Muscle layer of colon (tissue), 2 donors: Measurements from ENCODE around the gene ZCWPW1.

ENCODE experiments used
- H3K27ac ChIP-seq: one replicate; pipeline ENCODE4 v1.7.0; 2013; ENCODE audit warnings: low read depth, mild to moderate bottlenecking, low read length, moderate library complexity
- H3K27me3 ChIP-seq, 2 donors: one replicate each; pipeline ENCODE4 v1.7.0; 2013; ENCODE audit warnings: low read length in 2 of 2, mild to moderate bottlenecking in 2 of 2; ENCODE audit not compliant: insufficient read depth in 2 of 2, control insufficient read depth in 1 of 2
- H3K36me3 ChIP-seq: one replicate; pipeline ENCODE4 v1.7.0; 2013; ENCODE audit warnings: mild to moderate bottlenecking, low read length; ENCODE audit not compliant: insufficient read depth
- H3K4me1 ChIP-seq: one replicate; pipeline ENCODE4 v1.7.0; 2013; ENCODE audit warnings: mild to moderate bottlenecking, low read length; ENCODE audit not compliant: insufficient read depth
- H3K4me3 ChIP-seq, 2 donors: one replicate each; pipeline ENCODE4 v1.7.0; 2013; ENCODE audit warnings: low read length in 2 of 2, low read depth in 1 of 2, mild to moderate bottlenecking in 1 of 2, moderate library complexity in 1 of 2
- H3K9ac ChIP-seq: one replicate; pipeline ENCODE4 v1.7.0; 2013; ENCODE audit warnings: low read length
- H3K9me3 ChIP-seq: one replicate; pipeline ENCODE4 v1.7.0; 2013; ENCODE audit warnings: mild to moderate bottlenecking, low read length
- donor health status: abdominal sarcoma.
- donor health status: Adenocarcinoma of cecum.

ZCWPW1 gene

GRCh38 chr7:100428967-100429636 lies 599 bp upstream of the ZCWPW1 start:
- Histone ChIP-seq H3K9me3 (no peaks in the 10 kb centered on the region), H3K4me3 (peak overlapping the region; percentile 60 to 79), H3K4me1 (peaks cover 30% of the 10 kb centered on the region), H3K27ac (peak overlapping the region; percentile 86), H3K27me3 (no peaks in the 10 kb centered on the region), H3K36me3 (peaks cover 27% of the 10 kb centered on the region), H3K9ac (peak overlapping the region; percentile 86)

DNA sequence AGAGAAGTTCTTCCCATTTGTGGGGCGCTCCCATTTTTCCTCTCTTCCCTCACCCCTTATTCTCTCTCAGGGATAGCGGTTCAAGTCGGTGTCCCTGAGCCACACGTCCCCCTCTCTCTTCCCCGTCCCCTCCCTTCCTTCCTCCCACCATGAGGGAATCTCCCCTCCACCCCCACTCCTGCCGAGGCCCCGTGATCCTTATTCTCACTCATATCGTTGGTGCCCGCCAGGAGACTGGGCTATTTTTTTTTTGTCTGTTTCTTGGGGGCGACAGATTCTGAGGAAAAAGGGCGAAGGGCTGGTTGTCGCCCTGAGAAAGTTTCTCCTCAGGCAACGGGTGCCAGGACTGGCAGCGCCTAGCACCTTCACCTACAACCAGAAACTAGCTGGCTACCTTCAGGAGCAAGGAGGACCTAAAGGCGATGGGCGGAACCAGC lies 723 bp downstream of the ZCWPW1 start:
- no peaks in the 10 kb centered on the region for H3K27me3 ChIP-seq
- H3K4me3 ChIP-seq: peak overlapping the region; percentile 7 to 79

DNA sequence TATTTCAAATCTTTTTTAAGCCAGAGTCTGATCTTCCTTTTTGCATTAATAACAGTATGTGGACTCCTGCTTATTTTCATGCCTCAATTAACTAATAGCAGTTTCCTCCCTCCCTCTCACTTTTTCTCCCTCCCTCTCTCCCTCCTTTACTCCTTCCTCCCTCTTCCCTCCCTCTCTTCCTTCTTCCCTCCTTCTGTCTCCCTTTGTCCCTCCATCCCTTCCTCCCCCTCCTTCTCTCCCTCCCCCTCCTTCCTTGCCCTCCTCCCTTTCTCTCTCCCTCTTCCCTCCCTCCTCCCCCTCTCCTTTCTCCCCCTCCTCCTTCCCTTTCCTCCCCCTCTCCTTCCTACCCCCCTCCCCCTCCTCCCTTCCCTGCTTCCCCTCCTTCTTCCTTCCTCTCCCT lies 2.0 kb downstream of the ZCWPW1 start:
- Histone ChIP-seq H3K4me3 (no peak overlapping the region), H3K27me3 (no peaks in the 10 kb centered on the region), H3K4me1 (peaks cover 18% of the 10 kb centered on the region), H3K27ac (no peak overlapping the region), H3K9me3 (no peaks in the 10 kb centered on the region), H3K9ac (no peak overlapping the region), H3K36me3 (peaks cover 1% of the 10 kb centered on the region)

More for the DNA sequence above, 723 bp downstream of the ZCWPW1 start:
- Histone ChIP-seq H3K27ac (no peak overlapping the region), H3K4me1 (peaks cover 30% of the 10 kb centered on the region), H3K9me3 (no peaks in the 10 kb centered on the region), H3K36me3 (peaks cover 13% of the 10 kb centered on the region), H3K9ac (no peak overlapping the region)

DNA sequence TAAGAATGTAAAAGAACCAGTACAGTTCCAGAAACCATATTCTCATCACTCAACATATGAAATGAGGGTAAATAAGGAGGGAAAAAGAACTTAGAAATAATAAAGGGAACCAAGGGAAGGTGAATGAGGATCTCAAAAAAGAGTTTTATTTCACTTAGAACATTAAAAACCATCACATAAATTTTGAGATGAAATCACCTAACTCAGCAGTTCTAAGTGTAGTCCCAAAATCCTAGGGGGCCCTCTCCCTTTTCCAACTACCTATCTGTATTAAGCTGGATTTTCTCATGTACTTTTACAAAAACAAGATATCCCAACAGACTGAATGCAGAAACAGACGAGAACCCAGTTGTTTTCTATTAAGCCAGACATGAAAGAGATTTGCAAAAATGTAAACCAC lies 3.2 kb downstream of the ZCWPW1 start:
- Histone ChIP-seq H3K27ac (no peak overlapping the region), H3K9me3 (no peaks in the 10 kb centered on the region), H3K4me3 (no peak overlapping the region), H3K9ac (no peak overlapping the region), H3K4me1 (peaks cover 6% of the 10 kb centered on the region), H3K27me3 (no peaks in the 10 kb centered on the region), H3K36me3 (no peaks in the 10 kb centered on the region)

GRCh38 chr7:100423315-100423714 lies 5.2 kb downstream of the ZCWPW1 start:
- Histone ChIP-seq H3K36me3 (no peaks in the 10 kb centered on the region), H3K4me3 (no peak overlapping the region), H3K4me1 (peaks cover 6% of the 10 kb centered on the region)

GRCh38 chr7:100419660-100420226 lies 8.8 kb downstream of the ZCWPW1 start:
- no peak overlapping the region for H3K27ac ChIP-seq
- no peak overlapping the region for H3K9ac ChIP-seq
- H3K36me3 ChIP-seq: no peaks in the 10 kb centered on the region

More at GRCh38 chr7:100423315-100423714, 5.2 kb downstream of the ZCWPW1 start:
- Histone ChIP-seq H3K9me3 (no peaks in the 10 kb centered on the region), H3K9ac (no peak overlapping the region), H3K27ac (no peak overlapping the region), H3K27me3 (no peaks in the 10 kb centered on the region)

GRCh38 chr7:100418930-100419659 lies 9.4 kb downstream of the ZCWPW1 start:
- Histone ChIP-seq H3K36me3 (no peaks in the 10 kb centered on the region), H3K4me3 (no peak overlapping the region), H3K4me1 (no peaks in the 10 kb centered on the region), H3K27ac (no peak overlapping the region), H3K9ac (no peak overlapping the region), H3K9me3 (no peaks in the 10 kb centered on the region), H3K27me3 (no peaks in the 10 kb centered on the region)

More at GRCh38 chr7:100419660-100420226, 8.8 kb downstream of the ZCWPW1 start:
- Histone ChIP-seq H3K4me3 (no peak overlapping the region), H3K27me3 (no peaks in the 10 kb centered on the region), H3K9me3 (no peaks in the 10 kb centered on the region), H3K4me1 (no peaks in the 10 kb centered on the region)

DNA sequence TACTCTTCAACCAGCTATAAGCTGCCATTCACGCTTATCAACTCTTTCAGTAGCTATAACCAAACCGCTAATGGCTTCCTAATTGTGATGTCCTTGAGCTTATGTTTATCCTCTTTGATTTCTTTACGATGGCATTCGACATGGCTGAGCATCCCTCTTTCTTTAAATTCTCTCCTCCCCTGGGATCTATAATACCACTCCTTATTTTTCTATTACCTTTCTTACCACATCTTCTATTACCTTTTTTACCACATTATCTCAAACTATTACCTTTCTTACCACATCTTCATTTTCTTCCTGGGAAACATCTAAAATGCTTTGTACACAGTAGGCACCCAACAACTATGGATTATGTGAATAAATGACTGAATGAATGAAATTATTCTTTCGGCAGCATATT lies 13.1 kb downstream of the ZCWPW1 start:
- H3K27ac ChIP-seq: no peak overlapping the region
- no peak overlapping the region for H3K4me3 ChIP-seq

GRCh38 chr7:100413889-100414288 lies 14.6 kb downstream of the ZCWPW1 start:
- Histone ChIP-seq H3K36me3 (no peaks in the 10 kb centered on the region), H3K27ac (no peak overlapping the region), H3K27me3 (no peaks in the 10 kb centered on the region), H3K9me3 (no peaks in the 10 kb centered on the region), H3K4me1 (no peaks in the 10 kb centered on the region), H3K9ac (no peak overlapping the region), H3K4me3 (no peak overlapping the region)

More for the DNA sequence above, 13.1 kb downstream of the ZCWPW1 start:
- Histone ChIP-seq H3K4me1 (no peaks in the 10 kb centered on the region), H3K36me3 (no peaks in the 10 kb centered on the region), H3K9ac (no peak overlapping the region), H3K27me3 (no peaks in the 10 kb centered on the region), H3K9me3 (no peaks in the 10 kb centered on the region)

DNA sequence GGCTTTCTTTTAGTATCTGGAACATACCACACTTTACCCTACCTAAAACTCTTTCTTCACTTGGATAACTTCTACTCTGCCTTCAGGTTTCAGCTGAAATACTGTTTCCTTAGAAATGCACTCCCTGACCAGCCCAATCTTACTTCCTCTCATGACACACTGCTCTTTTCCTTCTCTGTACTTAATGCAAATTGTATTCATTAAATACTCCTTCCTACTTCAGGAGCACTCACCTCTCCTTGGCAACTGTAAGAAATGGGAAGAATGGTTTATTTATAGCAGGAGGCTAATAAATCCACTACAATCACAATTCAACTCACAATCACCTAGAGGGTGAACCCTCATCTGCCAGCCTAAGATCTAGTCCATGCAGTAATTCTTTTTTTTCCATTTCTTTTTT lies 15.2 kb downstream of the ZCWPW1 start:
- Histone ChIP-seq H3K4me1 (no peaks in the 10 kb centered on the region), H3K27ac (no peak overlapping the region), H3K4me3 (no peak overlapping the region), H3K27me3 (no peaks in the 10 kb centered on the region), H3K9ac (no peak overlapping the region), H3K36me3 (no peaks in the 10 kb centered on the region), H3K9me3 (no peaks in the 10 kb centered on the region)

DNA sequence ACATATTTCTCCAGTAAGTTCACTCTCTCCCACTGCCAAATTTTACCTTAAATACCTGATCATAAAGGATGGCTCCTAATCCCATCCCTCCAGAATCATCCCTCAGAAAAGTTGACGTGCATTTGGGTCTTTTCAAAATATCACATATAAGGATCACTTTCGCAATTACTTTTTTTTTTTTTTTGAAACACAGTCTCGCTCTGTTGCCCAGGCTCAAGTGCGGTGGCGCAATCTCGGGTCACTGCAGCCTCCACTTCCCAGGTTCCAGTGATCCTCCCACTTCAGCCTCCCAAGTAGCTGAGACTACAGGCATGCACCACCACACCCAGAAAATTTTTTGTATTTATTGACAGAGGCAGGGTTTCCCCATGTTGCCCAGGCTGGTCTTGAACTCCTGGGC lies 17.4 kb downstream of the ZCWPW1 start:
- no peak overlapping the region for H3K27ac ChIP-seq
- no peaks in the 10 kb centered on the region for H3K9me3 ChIP-seq
- H3K9ac ChIP-seq: no peak overlapping the region
- no peaks in the 10 kb centered on the region for H3K27me3 ChIP-seq
- H3K36me3 ChIP-seq: no peaks in the 10 kb centered on the region
- H3K4me1 ChIP-seq: no peaks in the 10 kb centered on the region
- no peak overlapping the region for H3K4me3 ChIP-seq
